ENCODE results near the gene C20orf96. TPM values are rescaled to one million over a fixed set of nuclear protein-coding genes. Genes with fewer than 3 reads are reported as not detected.

C20orf96 gene
- polyA plus RNA-seq, 1 donor from 2014 or later = 10.9 TPM

DNA sequence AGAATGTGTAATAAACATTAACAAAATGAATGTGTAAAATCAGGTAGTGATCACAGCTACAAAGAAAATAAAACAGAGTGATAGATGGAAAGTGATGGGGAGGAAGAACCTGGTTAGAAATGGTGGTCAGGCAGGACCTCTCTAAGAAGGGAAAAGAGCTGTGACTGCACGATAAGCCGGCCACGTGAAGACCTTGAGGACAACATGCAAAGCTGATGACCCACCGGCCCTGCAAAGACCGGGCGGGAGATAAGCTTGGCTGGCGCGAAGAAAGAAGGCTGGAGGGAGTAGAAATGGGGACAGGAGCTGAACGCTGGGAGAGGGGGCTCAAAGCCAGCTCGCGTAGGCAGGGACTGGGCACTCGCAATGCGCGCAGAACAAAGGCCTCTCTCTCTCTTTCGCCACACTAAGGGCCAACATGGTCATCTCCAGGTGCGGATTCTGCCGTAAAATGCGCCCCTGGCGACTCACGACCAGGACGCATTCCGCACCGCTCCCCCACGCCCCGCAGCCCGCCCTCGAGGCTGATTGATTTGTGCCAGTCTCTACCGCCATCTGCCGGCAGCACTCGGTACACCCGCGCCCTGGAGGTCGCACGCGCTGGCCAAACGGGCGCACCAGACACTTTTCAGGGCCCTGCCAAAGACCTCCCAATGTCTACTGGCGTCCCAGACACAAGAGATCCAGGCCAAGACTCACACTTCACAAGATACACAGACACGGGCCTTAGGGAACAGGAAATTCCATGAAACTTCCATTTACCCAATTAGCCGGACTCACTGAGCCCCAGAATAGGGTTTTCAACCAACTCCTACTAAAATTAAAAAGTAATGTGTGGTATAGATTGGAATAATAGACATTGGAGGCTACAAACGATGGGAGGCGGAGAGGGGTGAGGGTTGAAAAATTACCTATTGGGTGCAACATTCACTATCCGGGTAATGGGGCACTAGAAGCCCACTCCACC is 23.7 kb downstream of the C20orf96 start:
- TF ChIP-seq EP300 (conservative IDR thresholded peaks at IDR 0.05; ENCODE audit: poor library complexity, severe bottlenecking) (peak; percentile 56), RAD21 (conservative IDR thresholded peaks at IDR 0.05) (peak; percentile 92), TAF1 (IDR thresholded peaks at IDR 0.05; ENCODE audit: low read depth) (no peak), CTCF (IDR thresholded peaks at IDR 0.05; ENCODE audit: poor library complexity, severe bottlenecking) (peak; percentile 96), SMC3 (conservative IDR thresholded peaks at IDR 0.05; ENCODE audit: poor library complexity) (peak; percentile 92), MXI1 (conservative IDR thresholded peaks at IDR 0.05; ENCODE audit: poor library complexity, severe bottlenecking) (peak; percentile 49), EZH2 (IDR thresholded peaks at IDR 0.05; ENCODE audit: borderline replicate concordance, insufficient read depth, low read length, poor library complexity, severe bottlenecking) (no peak), POLR2AphosphoS5 (IDR thresholded peaks at IDR 0.05) (peak; percentile 59)
- TF ChIP-seq, protein P1, sequence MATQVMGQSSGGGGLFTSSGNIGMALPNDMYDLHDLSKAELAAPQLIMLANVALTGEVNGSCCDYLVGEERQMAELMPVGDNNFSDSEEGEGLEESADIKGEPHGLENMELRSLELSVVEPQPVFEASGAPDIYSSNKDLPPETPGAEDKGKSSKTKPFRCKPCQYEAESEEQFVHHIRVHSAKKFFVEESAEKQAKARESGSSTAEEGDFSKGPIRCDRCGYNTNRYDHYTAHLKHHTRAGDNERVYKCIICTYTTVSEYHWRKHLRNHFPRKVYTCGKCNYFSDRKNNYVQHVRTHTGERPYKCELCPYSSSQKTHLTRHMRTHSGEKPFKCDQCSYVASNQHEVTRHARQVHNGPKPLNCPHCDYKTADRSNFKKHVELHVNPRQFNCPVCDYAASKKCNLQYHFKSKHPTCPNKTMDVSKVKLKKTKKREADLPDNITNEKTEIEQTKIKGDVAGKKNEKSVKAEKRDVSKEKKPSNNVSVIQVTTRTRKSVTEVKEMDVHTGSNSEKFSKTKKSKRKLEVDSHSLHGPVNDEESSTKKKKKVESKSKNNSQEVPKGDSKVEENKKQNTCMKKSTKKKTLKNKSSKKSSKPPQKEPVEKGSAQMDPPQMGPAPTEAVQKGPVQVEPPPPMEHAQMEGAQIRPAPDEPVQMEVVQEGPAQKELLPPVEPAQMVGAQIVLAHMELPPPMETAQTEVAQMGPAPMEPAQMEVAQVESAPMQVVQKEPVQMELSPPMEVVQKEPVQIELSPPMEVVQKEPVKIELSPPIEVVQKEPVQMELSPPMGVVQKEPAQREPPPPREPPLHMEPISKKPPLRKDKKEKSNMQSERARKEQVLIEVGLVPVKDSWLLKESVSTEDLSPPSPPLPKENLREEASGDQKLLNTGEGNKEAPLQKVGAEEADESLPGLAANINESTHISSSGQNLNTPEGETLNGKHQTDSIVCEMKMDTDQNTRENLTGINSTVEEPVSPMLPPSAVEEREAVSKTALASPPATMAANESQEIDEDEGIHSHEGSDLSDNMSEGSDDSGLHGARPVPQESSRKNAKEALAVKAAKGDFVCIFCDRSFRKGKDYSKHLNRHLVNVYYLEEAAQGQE (IDR thresholded peaks at IDR 0.05; ENCODE audit: borderline replicate concordance) = no peak
- Histone ChIP-seq H3K9ac (ENCODE audit: low read length) (peak overlapping the region; percentile 54), H3K4me3 (ENCODE audit: low read length) (peak overlapping the region; percentile 62), H3K27ac (ENCODE audit: low read length) (no peak overlapping the region), H4K20me1 (ENCODE audit: insufficient read depth) (no peaks in the 10 kb centered on the region), H3K4me2 (ENCODE audit: low read length) (no peak overlapping the region), H3K9me2 (ENCODE audit: insufficient read depth, low read length) (no peaks in the 10 kb centered on the region), H3K36me3 (ENCODE audit: insufficient read depth, low read length) (no peaks in the 10 kb centered on the region), H3K27me3 (ENCODE audit: insufficient read depth, low read depth, low read length) (no peaks in the 10 kb centered on the region), H3K79me2 (replicated peaks; ENCODE audit: insufficient read depth, low read length) (no peaks in the 10 kb centered on the region), H2AFZ (ENCODE audit: low read depth, low read length) (peak overlapping the region; percentile 77), H3K9me3 (ENCODE audit: low read length) (no peaks in the 10 kb centered on the region), H3F3A (ENCODE audit: insufficient read depth, low read length, poor library complexity, severe bottlenecking) (no peaks in the 10 kb centered on the region)

- Histone ChIP-seq H3K9ac (ENCODE audit: low read length) (no peak overlapping the region), H3K4me2 (ENCODE audit: low read length) (no peak overlapping the region), H3K9me3 (ENCODE audit: low read length) (no peaks in the 10 kb centered on the region), H4K20me1 (ENCODE audit: insufficient read depth) (no peaks in the 10 kb centered on the region), H3K27ac (ENCODE audit: low read length) (no peak overlapping the region), H3K79me2 (replicated peaks; ENCODE audit: insufficient read depth, low read length) (no peaks in the 10 kb centered on the region), H3K9me2 (ENCODE audit: insufficient read depth, low read length) (no peaks in the 10 kb centered on the region), H3F3A (ENCODE audit: insufficient read depth, low read length, poor library complexity, severe bottlenecking) (no peaks in the 10 kb centered on the region), H3K36me3 (ENCODE audit: insufficient read depth, low read length) (no peaks in the 10 kb centered on the region), H3K27me3 (ENCODE audit: insufficient read depth, low read depth, low read length) (no peaks in the 10 kb centered on the region), H3K4me3 (ENCODE audit: low read length) (no peak overlapping the region), H2AFZ (ENCODE audit: low read depth, low read length) (no peak overlapping the region)
- no peak for TF ChIP-seq RAD21 (conservative IDR thresholded peaks at IDR 0.05)
- TF ChIP-seq, protein P1 (IDR thresholded peaks at IDR 0.05; ENCODE audit: borderline replicate concordance) = no peak
- TF ChIP-seq CTCF (IDR thresholded peaks at IDR 0.05; ENCODE audit: poor library complexity, severe bottlenecking) = no peak
- TF ChIP-seq POLR2AphosphoS5 (IDR thresholded peaks at IDR 0.05) = no peak
- TF ChIP-seq EP300 (conservative IDR thresholded peaks at IDR 0.05; ENCODE audit: poor library complexity, severe bottlenecking) = no peak
- TF ChIP-seq EZH2 (IDR thresholded peaks at IDR 0.05; ENCODE audit: borderline replicate concordance, insufficient read depth, low read length, poor library complexity, severe bottlenecking) = no peak
- no peak for TF ChIP-seq SMC3 (conservative IDR thresholded peaks at IDR 0.05; ENCODE audit: poor library complexity)
- TF ChIP-seq MXI1 (conservative IDR thresholded peaks at IDR 0.05; ENCODE audit: poor library complexity, severe bottlenecking) = no peak
- TF ChIP-seq TAF1 (IDR thresholded peaks at IDR 0.05; ENCODE audit: low read depth) = no peak
These were observed 26.8 kb downstream of the C20orf96 start for GRCh38 chr20:263701-264100.

Measured in neural cell (in vitro differentiated cells).